ENCODE data around the gene PTPN22.

Gene PTPN22

DNA sequence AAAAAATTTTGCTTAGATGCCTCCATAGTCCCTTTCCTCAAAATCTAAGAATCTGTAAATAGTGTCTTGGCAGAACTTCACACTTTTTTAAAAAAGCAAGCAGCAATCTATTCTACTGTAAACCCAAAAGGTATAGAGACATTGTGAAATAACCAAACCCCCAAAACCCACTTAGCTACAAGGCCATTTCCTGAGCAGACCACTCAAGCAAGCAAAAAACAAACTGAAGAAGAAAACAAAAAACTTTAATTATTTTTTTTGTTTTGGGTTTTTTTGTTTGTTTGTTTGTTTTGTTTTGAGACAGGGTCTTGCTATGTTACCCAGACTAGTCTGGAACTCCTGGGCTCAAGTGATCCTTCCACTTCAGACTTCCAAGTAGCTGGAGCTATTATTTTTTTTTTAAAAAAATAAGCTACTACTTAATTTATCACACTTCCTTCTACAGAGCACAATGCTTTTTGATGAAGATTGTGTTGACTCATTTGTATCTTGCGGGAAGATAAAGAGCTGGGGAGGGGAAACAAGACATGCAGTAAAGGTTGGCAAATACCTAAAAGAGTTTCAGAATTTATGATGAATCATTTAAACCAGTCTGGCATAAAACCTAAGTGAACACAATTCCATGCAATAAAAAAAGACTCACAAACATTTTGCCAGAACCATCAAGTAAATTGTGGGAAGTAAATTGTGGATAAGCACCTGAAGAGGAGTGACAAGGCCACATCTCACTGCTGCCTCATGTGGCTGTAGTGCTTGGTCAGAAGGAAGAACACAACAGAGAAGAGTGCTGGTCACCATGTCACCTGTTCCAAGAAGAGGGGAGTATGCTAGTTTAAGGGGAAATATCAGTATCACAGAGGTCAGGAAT is 2.7 kb upstream of the PTPN22 start:
- DNase-seq (ENCODE audit: extremely low read depth, insufficient read length): peak; percentile 46

DNA sequence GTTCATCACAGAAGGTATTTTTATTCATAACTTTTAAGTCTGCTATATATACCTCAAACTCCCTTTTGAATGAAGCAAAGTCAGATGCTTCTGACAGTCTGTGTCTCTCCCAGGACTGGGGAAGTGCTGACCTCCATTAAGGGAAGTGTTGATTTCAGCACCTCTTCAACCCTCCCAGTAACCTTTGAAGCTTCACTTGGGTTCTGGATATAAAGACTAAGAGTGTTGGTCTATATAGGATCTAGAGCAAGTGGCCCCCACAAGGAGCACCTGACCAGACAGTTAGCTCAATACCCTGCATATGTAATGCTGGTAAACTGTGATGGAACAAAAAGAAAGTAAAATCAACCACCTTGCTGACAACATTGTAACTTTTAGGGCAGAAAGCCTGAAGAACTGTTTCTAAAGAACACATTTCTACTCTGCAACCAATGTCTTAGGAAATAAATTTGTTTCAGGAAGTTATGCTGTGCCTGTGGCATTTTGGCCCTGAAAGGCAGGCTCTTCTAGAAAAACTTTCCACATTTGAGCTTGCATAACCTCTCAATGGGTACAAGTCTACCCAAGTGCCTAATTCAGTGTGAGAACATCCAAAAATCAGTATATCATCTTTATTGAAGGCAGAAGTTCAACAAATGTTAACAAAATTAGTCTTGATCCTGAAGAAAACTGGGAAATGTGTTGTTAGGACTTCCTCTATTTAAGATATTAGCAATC is 865 bp upstream of the PTPN22 start:
- no peaks in the 10 kb centered on the region for H3K27me3 ChIP-seq (replicated peaks; ENCODE audit: control insufficient read depth, insufficient read depth, low read length)
- DNase-seq (ENCODE audit: extremely low read depth, insufficient read length): no peak
- no peak overlapping the region; the same call in 1 of the 2 replicates for H3K4me3 ChIP-seq (replicated peaks; ENCODE audit: low read depth, low read length)
- H3K36me3 ChIP-seq (ENCODE audit: control insufficient read depth, insufficient read depth, low read length): no peaks in the 10 kb centered on the region
- TF ChIP-seq, protein P1, sequence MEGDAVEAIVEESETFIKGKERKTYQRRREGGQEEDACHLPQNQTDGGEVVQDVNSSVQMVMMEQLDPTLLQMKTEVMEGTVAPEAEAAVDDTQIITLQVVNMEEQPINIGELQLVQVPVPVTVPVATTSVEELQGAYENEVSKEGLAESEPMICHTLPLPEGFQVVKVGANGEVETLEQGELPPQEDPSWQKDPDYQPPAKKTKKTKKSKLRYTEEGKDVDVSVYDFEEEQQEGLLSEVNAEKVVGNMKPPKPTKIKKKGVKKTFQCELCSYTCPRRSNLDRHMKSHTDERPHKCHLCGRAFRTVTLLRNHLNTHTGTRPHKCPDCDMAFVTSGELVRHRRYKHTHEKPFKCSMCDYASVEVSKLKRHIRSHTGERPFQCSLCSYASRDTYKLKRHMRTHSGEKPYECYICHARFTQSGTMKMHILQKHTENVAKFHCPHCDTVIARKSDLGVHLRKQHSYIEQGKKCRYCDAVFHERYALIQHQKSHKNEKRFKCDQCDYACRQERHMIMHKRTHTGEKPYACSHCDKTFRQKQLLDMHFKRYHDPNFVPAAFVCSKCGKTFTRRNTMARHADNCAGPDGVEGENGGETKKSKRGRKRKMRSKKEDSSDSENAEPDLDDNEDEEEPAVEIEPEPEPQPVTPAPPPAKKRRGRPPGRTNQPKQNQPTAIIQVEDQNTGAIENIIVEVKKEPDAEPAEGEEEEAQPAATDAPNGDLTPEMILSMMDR (IDR thresholded peaks at IDR 0.05; ENCODE audit: insufficient read depth, low read length, poor library complexity, severe bottlenecking): no peak

More for the DNA sequence above, 2.7 kb upstream of the PTPN22 start:
- Histone ChIP-seq H3K27me3 (replicated peaks; ENCODE audit: control insufficient read depth, insufficient read depth, low read length) (no peaks in the 10 kb centered on the region), H3K4me3 (replicated peaks; ENCODE audit: low read depth, low read length) (no peak overlapping the region), H3K36me3 (ENCODE audit: control insufficient read depth, insufficient read depth, low read length) (no peaks in the 10 kb centered on the region)
- TF ChIP-seq, protein P1 (IDR thresholded peaks at IDR 0.05; ENCODE audit: insufficient read depth, low read length, poor library complexity, severe bottlenecking): peak; percentile 70

DNA sequence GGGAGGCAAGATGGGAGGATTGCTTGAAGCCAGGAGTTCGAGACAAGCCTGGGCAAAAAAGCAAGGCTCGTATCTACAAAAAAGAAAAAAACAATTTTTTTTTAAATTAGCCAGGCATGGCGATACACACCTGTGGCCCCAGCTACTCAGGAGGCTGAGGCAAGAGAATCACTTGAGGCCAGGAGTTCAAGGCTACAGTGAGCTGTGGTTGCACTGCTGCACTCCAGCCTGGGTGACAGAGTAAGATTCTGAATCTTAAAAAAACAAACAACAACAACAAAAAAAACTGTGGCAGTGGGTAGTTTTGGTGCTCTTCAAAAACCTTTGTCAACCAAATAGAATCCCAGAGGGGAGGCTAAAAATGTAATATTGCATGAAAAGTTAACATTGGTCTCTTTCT is 734 bp downstream of the PTPN22 start:
- no peaks in the 10 kb centered on the region for H3K27me3 ChIP-seq (replicated peaks; ENCODE audit: control insufficient read depth, insufficient read depth, low read length)
- TF ChIP-seq, protein P1 (IDR thresholded peaks at IDR 0.05; ENCODE audit: insufficient read depth, low read length, poor library complexity, severe bottlenecking): no peak
- no peak for DNase-seq (ENCODE audit: extremely low read depth, insufficient read length)
- no peaks in the 10 kb centered on the region; the same call in 1 of the 2 replicates for H3K36me3 ChIP-seq (ENCODE audit: control insufficient read depth, insufficient read depth, low read length)
- H3K4me3 ChIP-seq (replicated peaks; ENCODE audit: low read depth, low read length): peak overlapping the region; percentile 71

DNA sequence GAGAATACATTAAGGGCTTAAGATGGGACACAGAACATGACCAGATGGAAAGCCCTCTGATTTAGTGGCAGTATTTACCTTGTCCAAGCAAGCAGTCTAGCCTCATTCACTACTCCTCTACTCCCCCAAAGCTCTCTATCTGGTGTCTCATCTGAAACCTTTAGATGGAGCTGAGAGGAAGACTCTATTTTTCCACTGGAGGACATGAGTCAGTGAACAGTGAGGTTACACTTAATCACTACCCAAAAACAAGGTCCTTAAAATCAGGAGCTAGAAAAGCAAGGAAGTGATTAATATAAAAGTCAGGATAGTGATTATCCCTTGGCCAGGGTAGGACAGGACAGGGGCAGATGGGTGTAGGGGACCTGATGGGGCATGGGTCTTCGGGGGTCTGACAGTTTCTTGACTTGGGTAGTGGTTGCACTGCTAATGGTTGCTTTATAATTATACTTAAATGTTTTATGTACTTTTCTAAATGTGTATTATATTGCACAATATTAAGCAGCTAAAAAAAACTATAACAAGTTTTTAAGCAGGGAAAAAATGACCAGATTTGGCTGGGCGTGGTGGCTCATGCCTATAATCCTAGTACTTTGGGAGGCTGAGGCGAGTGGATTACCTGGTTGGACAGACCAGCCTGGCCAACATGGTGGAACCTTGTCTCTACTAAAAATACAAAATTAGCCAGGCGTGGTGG is 3.0 kb downstream of the PTPN22 start:
- Histone ChIP-seq H3K36me3 (ENCODE audit: control insufficient read depth, insufficient read depth, low read length) (no peaks in the 10 kb centered on the region; the same call in 1 of the 2 replicates), H3K4me3 (replicated peaks; ENCODE audit: low read depth, low read length) (no peak overlapping the region), H3K27me3 (replicated peaks; ENCODE audit: control insufficient read depth, insufficient read depth, low read length) (no peaks in the 10 kb centered on the region)
- DNase-seq (ENCODE audit: extremely low read depth, insufficient read length): no peak
- TF ChIP-seq, protein P1 (IDR thresholded peaks at IDR 0.05; ENCODE audit: insufficient read depth, low read length, poor library complexity, severe bottlenecking): no peak

DNA sequence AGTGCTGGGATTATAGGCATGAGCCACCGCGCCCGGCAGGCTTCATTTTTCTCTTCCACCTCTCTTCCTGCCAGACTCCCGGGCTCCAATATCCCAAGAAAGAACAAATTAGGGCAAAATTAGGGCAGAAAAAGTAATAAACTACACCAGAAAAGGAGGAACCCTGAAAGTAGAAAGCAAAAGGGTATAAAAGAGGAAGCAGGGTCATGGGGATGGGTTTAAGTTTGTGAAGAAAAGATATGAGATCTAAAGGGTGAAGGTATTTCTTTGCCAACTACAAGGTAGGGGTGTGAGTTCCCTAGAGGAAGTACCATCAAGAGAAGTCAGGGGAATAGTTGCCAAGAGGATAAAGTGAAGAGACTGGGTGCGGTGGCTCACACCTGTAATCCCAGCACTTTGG is 9.9 kb downstream of the PTPN22 start:
- Histone ChIP-seq H3K36me3 (ENCODE audit: control insufficient read depth, insufficient read depth, low read length) (no peaks in the 10 kb centered on the region; the same call in 1 of the 2 replicates), H3K4me3 (replicated peaks; ENCODE audit: low read depth, low read length) (no peak overlapping the region), H3K27me3 (replicated peaks; ENCODE audit: control insufficient read depth, insufficient read depth, low read length) (no peaks in the 10 kb centered on the region)
- DNase-seq (ENCODE audit: extremely low read depth, insufficient read length): no peak
- TF ChIP-seq, protein P1 (IDR thresholded peaks at IDR 0.05; ENCODE audit: insufficient read depth, low read length, poor library complexity, severe bottlenecking): no peak
